ENCODE data around the gene SLC25A36. TPM values are rescaled to one million over a fixed set of nuclear protein-coding genes. Genes with fewer than 3 reads are reported as not detected.
"Not testable (repeated sequence)": the region's sequence is repeated elsewhere in the genome, so short reads cannot be mapped to it uniquely, and the experiment has no call there.

Gene SLC25A36
- polyA plus RNA-seq, 4 donors: 19.2 to 118 (median 24.7) TPM

DNA sequence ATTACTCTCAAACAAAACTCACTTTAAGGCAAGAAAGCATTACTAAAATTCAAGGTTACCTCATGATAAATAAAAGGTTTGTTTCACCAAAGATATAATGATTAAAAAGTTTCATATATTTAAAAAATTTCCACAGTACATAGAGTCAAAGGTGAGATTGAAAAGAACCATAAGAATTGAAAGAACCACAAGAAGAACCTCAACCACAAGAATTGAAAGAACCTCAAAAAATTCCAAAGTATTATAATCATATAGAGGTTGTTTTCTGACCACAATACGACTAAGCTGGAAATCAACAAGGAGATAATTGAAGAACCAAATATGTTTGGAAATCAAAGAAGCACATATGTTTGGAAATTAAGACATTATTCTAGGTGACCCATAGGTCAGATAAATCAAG lies 52.7 kb downstream of the SLC25A36 start:
- H3K9me3 ChIP-seq (ENCODE audit: control insufficient read depth in 2 of 2, insufficient read depth in 1 of 2, low read depth in 1 of 2, low read length in 1 of 2): no peaks in the 10 kb centered on the region
- no peaks in the 10 kb centered on the region for H3K27me3 ChIP-seq (ENCODE audit: control insufficient read depth in 3 of 3, insufficient read depth in 3 of 3, low read length in 3 of 3)
- WGBS, 3 donors: 84 to 92% (median 91%) methylated on average over 1 of the region's 1 CpG
- H3K36me3 ChIP-seq (ENCODE audit: control insufficient read depth in 3 of 3, insufficient read depth in 2 of 3, low read depth in 1 of 3, low read length in 3 of 3): no peaks in the 10 kb centered on the region
- FAIRE-seq (no peak), DNase-seq (no peak)
- no peaks in the 10 kb centered on the region for H3K4me1 ChIP-seq (ENCODE audit: control insufficient read depth in 3 of 3, insufficient read depth in 2 of 3, low read depth in 1 of 3, low read length in 2 of 3)
- H3K4me3 ChIP-seq (ENCODE audit: low read depth in 1 of 3, low read length in 3 of 3): no peak overlapping the region
- no peak overlapping the region for H3K27ac ChIP-seq (ENCODE audit: low read depth in 1 of 3, low read length in 2 of 3)

DNA sequence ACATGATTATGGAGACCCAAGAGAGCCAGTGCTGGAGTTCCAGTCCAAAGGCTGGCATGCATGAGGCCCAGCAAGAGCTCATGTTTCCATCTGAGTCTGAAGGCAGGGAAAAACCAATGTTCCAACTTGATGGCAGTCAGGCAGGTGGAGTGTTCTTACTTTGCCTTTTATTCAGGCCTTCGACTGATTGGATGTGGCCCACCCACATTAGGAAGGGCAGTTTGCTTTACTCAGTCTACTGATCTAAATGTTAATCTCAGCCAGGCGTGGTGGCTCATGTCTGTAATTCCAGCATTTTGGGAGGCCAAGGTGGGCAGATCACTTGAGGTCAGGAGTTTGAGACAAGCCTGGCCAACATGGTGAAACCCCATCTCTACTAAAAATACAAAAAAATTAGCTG lies 53.2 kb downstream of the SLC25A36 start:
- DNase-seq; H3K9me3 ChIP-seq (ENCODE audit: control insufficient read depth in 2 of 2, insufficient read depth in 1 of 2, low read depth in 1 of 2, low read length in 1 of 2): not testable (repeated sequence)
- WGBS, 3 donors: 84 to 89% (median 84%) methylated on average over 2 of the region's 2 CpGs

DNA sequence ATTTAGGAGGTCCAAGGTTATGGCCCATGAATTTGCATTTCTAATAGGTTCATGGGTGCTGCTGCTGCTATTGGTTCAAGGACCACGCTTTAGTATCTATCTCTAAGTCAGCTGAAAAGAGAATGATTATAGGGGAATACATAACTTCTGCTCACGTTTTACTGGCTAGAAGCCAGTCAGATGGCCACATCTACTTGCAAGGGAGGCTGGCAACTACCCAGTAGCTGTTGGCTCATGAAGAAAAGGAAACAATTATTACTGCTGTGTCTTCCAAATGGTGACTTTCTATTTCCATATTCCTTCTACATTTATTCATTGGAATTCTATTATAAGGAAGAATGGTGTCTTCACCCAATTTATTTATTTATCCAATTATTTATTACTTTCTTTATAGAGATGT lies 54.2 kb downstream of the SLC25A36 start:
- H3K4me3 ChIP-seq (ENCODE audit: low read depth in 1 of 3, low read length in 3 of 3): no peak overlapping the region
- no peaks in the 10 kb centered on the region for H3K9me3 ChIP-seq (ENCODE audit: control insufficient read depth in 2 of 2, insufficient read depth in 1 of 2, low read depth in 1 of 2, low read length in 1 of 2)
- no peaks in the 10 kb centered on the region for H3K4me1 ChIP-seq (ENCODE audit: control insufficient read depth in 3 of 3, insufficient read depth in 2 of 3, low read depth in 1 of 3, low read length in 2 of 3)
- H3K36me3 ChIP-seq (ENCODE audit: control insufficient read depth in 3 of 3, insufficient read depth in 2 of 3, low read depth in 1 of 3, low read length in 3 of 3): no peaks in the 10 kb centered on the region
- FAIRE-seq (no peak), DNase-seq (no peak)
- no peaks in the 10 kb centered on the region for H3K27me3 ChIP-seq (ENCODE audit: control insufficient read depth in 3 of 3, insufficient read depth in 3 of 3, low read length in 3 of 3)
- WGBS, 3 donors: 30 to 50% (median 44%) methylated on average over 2 of the region's 2 CpGs
- no peak overlapping the region for H3K27ac ChIP-seq (ENCODE audit: low read depth in 1 of 3, low read length in 2 of 3)

More for the DNA sequence above, 53.2 kb downstream of the SLC25A36 start:
- H3K27ac ChIP-seq (ENCODE audit: low read depth in 1 of 3, low read length in 2 of 3); H3K36me3 ChIP-seq (ENCODE audit: control insufficient read depth in 3 of 3, insufficient read depth in 2 of 3, low read depth in 1 of 3, low read length in 3 of 3); H3K4me1 ChIP-seq (ENCODE audit: control insufficient read depth in 3 of 3, insufficient read depth in 2 of 3, low read depth in 1 of 3, low read length in 2 of 3); H3K27me3 ChIP-seq (ENCODE audit: control insufficient read depth in 3 of 3, insufficient read depth in 3 of 3, low read length in 3 of 3); FAIRE-seq; H3K4me3 ChIP-seq (ENCODE audit: low read depth in 1 of 3, low read length in 3 of 3): not testable (repeated sequence)

DNA sequence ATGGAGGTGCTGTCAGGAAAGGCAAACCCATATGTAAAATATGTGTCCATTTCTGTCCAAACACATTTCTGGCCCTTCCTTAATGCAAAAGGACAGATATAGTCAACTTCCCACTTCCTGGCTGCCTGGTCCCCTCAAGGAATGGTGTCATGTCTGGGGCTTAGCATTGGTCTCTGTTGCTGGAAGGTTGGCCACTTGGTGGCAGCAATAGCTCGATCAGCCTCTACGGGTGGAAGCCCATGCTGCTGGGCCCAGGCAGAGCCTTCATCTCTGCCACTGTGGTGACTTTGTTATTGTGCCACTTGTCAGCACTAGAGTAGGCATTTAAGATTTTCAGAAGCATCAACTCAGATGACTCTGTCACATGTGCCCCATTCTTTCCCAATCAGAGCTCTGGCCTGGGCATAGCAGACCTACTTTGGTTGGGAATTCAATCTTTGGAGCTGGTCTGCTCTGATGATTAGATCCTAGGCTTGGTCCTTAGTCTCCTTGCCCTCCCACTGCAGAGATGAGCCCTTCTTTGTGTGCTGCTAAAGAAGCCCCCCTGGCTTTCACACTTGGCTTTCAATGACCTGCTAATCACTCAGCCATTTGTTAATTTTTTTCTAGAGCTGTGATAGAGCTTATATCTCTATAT lies 58.5 kb downstream of the SLC25A36 start:
- no peaks in the 10 kb centered on the region for H3K9me3 ChIP-seq (ENCODE audit: control insufficient read depth in 2 of 2, insufficient read depth in 1 of 2, low read depth in 1 of 2, low read length in 1 of 2)
- peak; percentile 44 to 70 for DNase-seq
- no peaks in the 10 kb centered on the region for H3K4me1 ChIP-seq (ENCODE audit: control insufficient read depth in 3 of 3, insufficient read depth in 2 of 3, low read depth in 1 of 3, low read length in 2 of 3)
- FAIRE-seq: no peak
- H3K36me3 ChIP-seq (ENCODE audit: control insufficient read depth in 3 of 3, insufficient read depth in 2 of 3, low read depth in 1 of 3, low read length in 3 of 3): no peaks in the 10 kb centered on the region
- H3K27ac ChIP-seq (ENCODE audit: low read depth in 1 of 3, low read length in 2 of 3): no peak overlapping the region
- 7 to 23% (median 7%) methylated on average over 2 of the region's 2 CpGs for WGBS, 3 donors
- no peak overlapping the region for H3K4me3 ChIP-seq (ENCODE audit: low read depth in 1 of 3, low read length in 3 of 3)
- no peaks in the 10 kb centered on the region for H3K27me3 ChIP-seq (ENCODE audit: control insufficient read depth in 3 of 3, insufficient read depth in 3 of 3, low read length in 3 of 3)

DNA sequence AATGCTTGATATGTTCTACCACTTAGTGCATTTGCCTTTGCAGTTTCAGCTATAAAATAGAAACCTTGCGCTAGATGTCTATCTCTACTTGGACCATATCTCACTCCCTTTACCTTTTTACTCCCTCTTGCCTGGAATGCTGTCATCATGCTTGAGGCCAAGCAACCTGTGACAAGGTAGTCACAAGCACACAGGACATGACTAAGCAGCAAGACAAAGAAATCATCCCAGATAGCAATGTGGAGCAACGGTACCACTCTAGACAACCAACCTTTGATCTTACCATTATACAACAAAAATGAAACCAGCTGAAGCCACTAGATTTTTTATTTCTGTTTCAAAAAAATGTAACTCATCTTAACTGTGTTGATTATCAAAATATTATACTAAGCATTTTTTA lies 59.0 kb downstream of the SLC25A36 start:
- no peaks in the 10 kb centered on the region for H3K36me3 ChIP-seq (ENCODE audit: control insufficient read depth in 3 of 3, insufficient read depth in 2 of 3, low read depth in 1 of 3, low read length in 3 of 3)
- H3K9me3 ChIP-seq (ENCODE audit: control insufficient read depth in 2 of 2, insufficient read depth in 1 of 2, low read depth in 1 of 2, low read length in 1 of 2): no peaks in the 10 kb centered on the region
- no peaks in the 10 kb centered on the region for H3K4me1 ChIP-seq (ENCODE audit: control insufficient read depth in 3 of 3, insufficient read depth in 2 of 3, low read depth in 1 of 3, low read length in 2 of 3)
- H3K27me3 ChIP-seq (ENCODE audit: control insufficient read depth in 3 of 3, insufficient read depth in 3 of 3, low read length in 3 of 3): no peaks in the 10 kb centered on the region
- no peak overlapping the region for H3K4me3 ChIP-seq (ENCODE audit: low read depth in 1 of 3, low read length in 3 of 3)
- H3K27ac ChIP-seq (ENCODE audit: low read depth in 1 of 3, low read length in 2 of 3): no peak overlapping the region
- FAIRE-seq (no peak), DNase-seq (peak in 1 of 2 donors; percentile 59)
- WGBS, 3 donors: 52 to 62% (median 54%) methylated on average over 2 of the region's 2 CpGs

DNA sequence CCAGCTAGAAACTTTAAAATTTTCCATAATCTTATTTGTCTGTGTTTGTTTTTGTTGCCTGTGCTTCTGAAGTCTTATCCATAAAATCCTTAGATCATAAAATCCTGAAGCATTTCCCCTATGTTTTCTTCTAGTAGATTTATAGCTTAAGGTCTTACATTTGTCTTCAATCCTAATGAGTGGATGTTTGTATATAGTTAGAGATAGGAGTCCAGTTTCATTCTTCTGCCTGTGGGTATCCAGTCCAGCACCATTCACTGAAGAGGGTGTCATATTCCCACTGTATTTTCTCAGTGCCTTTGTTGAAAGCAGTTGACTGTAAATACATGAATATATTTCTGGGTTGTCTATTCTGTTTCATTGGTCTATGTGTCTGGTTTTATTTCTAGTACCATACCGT lies 64.7 kb downstream of the SLC25A36 start:
- DNase-seq (no peak), FAIRE-seq (no peak)
- H3K27me3 ChIP-seq (ENCODE audit: control insufficient read depth in 3 of 3, insufficient read depth in 3 of 3, low read length in 3 of 3): no peaks in the 10 kb centered on the region
- H3K36me3 ChIP-seq (ENCODE audit: control insufficient read depth in 3 of 3, insufficient read depth in 2 of 3, low read depth in 1 of 3, low read length in 3 of 3): no peaks in the 10 kb centered on the region
- 85 to 94% (median 86%) methylated on average over 1 of the region's 1 CpG for WGBS, 3 donors
- H3K4me1 ChIP-seq (ENCODE audit: control insufficient read depth in 3 of 3, insufficient read depth in 2 of 3, low read depth in 1 of 3, low read length in 2 of 3): no peaks in the 10 kb centered on the region
- H3K9me3 ChIP-seq (ENCODE audit: control insufficient read depth in 2 of 2, insufficient read depth in 1 of 2, low read depth in 1 of 2, low read length in 1 of 2): no peaks in the 10 kb centered on the region
- no peak overlapping the region for H3K4me3 ChIP-seq (ENCODE audit: low read depth in 1 of 3, low read length in 3 of 3)
- H3K27ac ChIP-seq (ENCODE audit: low read depth in 1 of 3, low read length in 2 of 3): no peak overlapping the region

DNA sequence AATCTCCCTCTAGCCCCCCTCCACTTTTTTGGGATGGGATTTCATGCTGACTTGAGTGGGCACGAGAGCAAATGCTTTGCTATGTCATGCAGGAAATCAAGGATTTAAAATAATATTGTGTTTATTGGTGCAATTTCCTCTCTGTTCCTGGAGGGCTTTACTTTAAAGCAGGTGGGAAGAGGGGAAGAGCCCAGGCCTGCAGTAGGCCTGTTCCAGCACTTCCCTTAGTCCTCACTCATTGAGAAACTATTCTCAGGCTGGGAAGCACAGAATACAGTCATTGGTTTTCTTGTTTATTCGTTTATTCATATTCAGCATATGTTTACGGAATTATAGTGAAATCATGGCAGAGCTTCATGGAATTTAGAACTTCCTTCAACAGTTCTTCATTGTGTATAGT lies 67.9 kb downstream of the SLC25A36 start:
- 55 to 83% (median 64%) methylated on average over 3 of the region's 3 CpGs for WGBS, 3 donors
- Histone ChIP-seq H3K27ac (ENCODE audit: low read depth in 1 of 3, low read length in 2 of 3) (no peak overlapping the region), H3K4me1 (ENCODE audit: control insufficient read depth in 3 of 3, insufficient read depth in 2 of 3, low read depth in 1 of 3, low read length in 2 of 3) (no peaks in the 10 kb centered on the region), H3K9me3 (ENCODE audit: control insufficient read depth in 2 of 2, insufficient read depth in 1 of 2, low read depth in 1 of 2, low read length in 1 of 2) (no peaks in the 10 kb centered on the region), H3K36me3 (ENCODE audit: control insufficient read depth in 3 of 3, insufficient read depth in 2 of 3, low read depth in 1 of 3, low read length in 3 of 3) (no peaks in the 10 kb centered on the region), H3K27me3 (ENCODE audit: control insufficient read depth in 3 of 3, insufficient read depth in 3 of 3, low read length in 3 of 3) (no peaks in the 10 kb centered on the region), H3K4me3 (ENCODE audit: low read depth in 1 of 3, low read length in 3 of 3) (no peak overlapping the region)
- FAIRE-seq (no peak), DNase-seq (no peak)

DNA sequence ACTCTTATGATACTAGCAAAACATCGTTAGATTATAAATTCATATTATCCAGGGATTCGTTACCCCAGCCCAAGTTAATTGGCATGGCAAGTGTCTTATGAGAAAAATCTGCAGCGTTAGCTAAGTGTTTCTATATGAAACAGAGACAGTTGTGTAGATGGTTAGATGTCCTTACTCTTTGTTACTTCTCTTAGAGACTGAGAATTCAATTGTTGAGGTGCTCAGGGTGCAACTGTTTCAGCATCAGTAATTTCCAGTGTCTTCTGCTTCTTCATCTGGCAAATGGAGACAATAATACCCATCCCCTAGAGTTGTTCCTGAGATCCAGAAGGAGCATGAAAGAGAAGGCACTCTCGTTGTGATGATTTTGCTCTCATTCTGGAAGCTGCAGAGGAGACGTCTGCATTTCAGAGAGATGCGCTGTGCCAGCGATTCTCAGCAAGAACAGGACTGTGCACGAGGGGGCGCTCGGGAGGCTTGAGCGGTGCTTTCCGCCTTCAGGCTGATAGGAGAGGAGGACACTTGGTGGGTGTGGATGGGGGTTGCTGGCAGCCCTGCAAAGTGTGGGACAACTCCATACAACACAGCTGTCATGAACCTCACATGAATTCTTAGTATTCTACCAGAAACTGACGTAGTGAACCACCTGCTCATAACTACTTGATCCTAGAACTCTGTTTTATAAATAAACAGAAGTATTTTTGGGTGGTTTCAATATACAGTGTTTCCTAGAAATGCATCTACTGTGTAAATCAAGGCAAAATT lies 69.8 kb downstream of the SLC25A36 start:
- FAIRE-seq: no peak
- Histone ChIP-seq H3K27ac (ENCODE audit: low read depth in 1 of 3, low read length in 2 of 3) (no peak overlapping the region), H3K9me3 (ENCODE audit: control insufficient read depth in 2 of 2, insufficient read depth in 1 of 2, low read depth in 1 of 2, low read length in 1 of 2) (no peaks in the 10 kb centered on the region), H3K27me3 (ENCODE audit: control insufficient read depth in 3 of 3, insufficient read depth in 3 of 3, low read length in 3 of 3) (no peaks in the 10 kb centered on the region), H3K36me3 (ENCODE audit: control insufficient read depth in 3 of 3, insufficient read depth in 2 of 3, low read depth in 1 of 3, low read length in 3 of 3) (no peaks in the 10 kb centered on the region), H3K4me3 (ENCODE audit: low read depth in 1 of 3, low read length in 3 of 3) (no peak overlapping the region), H3K4me1 (ENCODE audit: control insufficient read depth in 3 of 3, insufficient read depth in 2 of 3, low read depth in 1 of 3, low read length in 2 of 3) (no peaks in the 10 kb centered on the region)
- 15 to 19% (median 17%) methylated on average over 13 of the region's 13 CpGs for WGBS, 3 donors
- DNase-seq: peak; percentile 32 to 74

DNA sequence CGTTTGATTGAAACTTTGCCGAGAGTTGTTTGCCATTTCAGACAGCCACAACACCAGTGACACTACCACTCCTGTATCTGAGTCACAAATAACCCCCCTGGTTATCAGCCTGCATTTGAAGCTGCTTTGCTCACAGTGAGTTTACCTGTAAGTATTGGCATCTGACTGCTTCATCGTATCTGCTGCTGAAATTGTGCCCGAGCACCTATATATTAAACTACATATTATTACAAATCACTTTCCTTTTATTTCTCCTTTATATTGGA lies 70.3 kb downstream of the SLC25A36 start:
- Histone ChIP-seq H3K4me3 (ENCODE audit: low read depth in 1 of 3, low read length in 3 of 3) (no peak overlapping the region), H3K27me3 (ENCODE audit: control insufficient read depth in 3 of 3, insufficient read depth in 3 of 3, low read length in 3 of 3) (no peaks in the 10 kb centered on the region), H3K9me3 (ENCODE audit: control insufficient read depth in 2 of 2, insufficient read depth in 1 of 2, low read depth in 1 of 2, low read length in 1 of 2) (no peaks in the 10 kb centered on the region), H3K27ac (ENCODE audit: low read depth in 1 of 3, low read length in 2 of 3) (no peak overlapping the region), H3K36me3 (ENCODE audit: control insufficient read depth in 3 of 3, insufficient read depth in 2 of 3, low read depth in 1 of 3, low read length in 3 of 3) (no peaks in the 10 kb centered on the region), H3K4me1 (ENCODE audit: control insufficient read depth in 3 of 3, insufficient read depth in 2 of 3, low read depth in 1 of 3, low read length in 2 of 3) (no peaks in the 10 kb centered on the region)
- no peak for DNase-seq
- 44 to 49% (median 48%) methylated on average over 4 of the region's 4 CpGs for WGBS, 3 donors
- no peak for FAIRE-seq
